GM15510 (cell line): Measurements from ENCODE around the gene BATF.

Source experiments
- POLR2A ChIP-seq: IDR thresholded peaks from 3 replicates; pipeline ENCODE4 v1.6.1; 2011; ENCODE audit warnings: borderline replicate concordance; ENCODE audit not compliant: insufficient read length; ENCODE audit errors: extremely low read depth

Gene BATF

GRCh38 chr14:75539162-75539560 lies 16.9 kb downstream of the BATF start:
- TF ChIP-seq POLR2A, result no peak

DNA sequence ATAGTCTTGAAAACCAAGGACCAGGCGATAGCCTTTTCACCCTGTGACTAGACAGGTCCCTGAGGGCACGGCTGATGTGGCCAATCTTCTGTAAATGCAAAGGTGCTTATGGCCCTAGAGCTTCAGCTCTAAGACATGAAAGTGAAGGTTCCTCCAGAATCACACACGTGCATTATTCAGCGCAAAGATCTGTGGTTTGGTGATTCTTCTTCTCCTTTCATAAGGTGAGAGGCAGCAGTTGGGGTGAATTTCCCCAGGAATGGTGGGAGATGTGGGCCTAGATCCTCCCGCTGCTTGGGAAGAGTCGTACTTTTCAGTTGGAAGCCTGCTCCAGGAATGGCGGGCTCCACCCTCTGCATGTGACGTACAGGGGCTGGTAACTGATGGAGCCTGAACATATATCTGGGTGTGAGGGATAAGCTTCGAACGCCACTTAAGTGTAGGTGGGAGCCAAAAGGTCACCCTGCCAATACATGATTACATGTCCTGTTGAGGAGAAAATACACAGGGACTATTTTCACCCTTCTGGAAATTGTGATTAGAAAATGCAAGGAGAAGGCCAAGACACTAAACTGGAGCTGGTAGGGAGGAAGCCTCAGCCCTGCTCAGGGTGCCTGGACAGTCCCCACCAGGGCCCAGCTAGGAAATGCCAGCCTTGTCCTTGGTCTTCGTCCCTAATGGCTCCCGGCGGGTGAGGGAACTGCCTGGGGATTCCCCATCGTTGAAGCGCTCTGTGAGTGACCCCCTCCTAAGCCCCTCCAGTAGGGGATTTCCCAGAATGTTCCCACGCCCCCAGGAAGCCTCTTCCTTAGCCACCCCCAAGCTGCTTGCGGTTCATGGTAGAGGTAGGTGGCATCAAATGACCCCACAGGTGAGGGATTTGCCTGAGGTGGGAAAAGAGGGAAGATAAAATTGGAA lies 17.6 kb downstream of the BATF start:
- TF ChIP-seq POLR2A, result no peak

DNA sequence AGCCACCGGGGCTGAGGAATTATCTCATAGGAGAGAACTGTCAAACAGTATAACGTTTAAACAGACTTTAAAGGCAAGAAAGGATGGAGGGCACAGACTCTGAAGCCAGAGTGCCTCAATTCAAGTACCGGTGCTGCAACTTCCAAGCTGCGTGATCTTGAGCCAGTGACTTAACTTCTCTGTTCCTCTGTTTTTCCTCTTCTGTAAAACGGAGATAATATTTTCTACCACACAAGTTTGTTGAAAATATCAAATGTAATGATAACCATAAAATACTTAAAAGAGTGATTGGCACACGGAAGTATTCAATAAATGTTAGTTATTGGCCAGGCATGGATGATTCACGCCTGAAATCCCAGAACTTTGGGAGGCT lies 18.2 kb downstream of the BATF start:
- no peak for TF ChIP-seq POLR2A

GRCh38 chr14:75542588-75543091 lies 20.4 kb downstream of the BATF start:
- TF ChIP-seq POLR2A, result peak; percentile 41

DNA sequence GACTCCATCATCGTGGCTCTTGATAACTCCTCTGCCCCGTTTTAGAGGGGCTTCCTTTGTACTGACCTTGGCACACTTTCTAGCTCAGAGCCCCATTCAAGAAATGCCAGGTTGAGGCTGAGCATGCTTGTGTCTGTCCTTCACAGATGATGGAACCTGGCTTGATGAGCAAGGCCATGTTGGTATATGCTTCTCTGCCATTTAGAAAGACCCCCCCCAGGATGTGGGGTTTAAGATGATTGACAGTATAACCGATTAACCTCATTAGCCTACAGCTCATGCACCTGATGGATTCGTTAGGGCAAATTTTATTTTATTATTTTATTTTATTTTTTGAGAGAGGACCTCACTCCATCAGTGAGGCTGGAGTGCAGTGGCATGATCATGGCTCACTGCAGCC lies 21.0 kb downstream of the BATF start:
- TF ChIP-seq POLR2A, result no peak

DNA sequence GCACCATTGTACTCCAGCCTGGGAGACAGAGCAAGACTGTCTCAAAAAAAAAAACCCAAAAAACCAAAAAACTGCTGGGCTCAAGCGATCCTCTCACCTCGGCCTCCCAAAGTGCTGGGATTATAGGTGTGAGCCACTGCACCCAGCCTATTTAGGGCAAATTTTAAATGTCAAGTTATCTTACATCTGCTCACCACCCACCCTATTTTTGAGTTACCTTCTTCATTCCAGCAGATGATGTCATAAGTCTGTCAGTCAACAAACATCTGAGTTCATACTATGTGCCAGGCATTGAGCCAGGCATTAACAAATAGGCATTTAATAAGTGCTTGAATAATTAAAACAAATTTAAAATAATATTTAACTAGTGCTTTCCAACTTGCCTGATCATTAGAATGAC lies 21.5 kb downstream of the BATF start:
- no peak for TF ChIP-seq POLR2A

DNA sequence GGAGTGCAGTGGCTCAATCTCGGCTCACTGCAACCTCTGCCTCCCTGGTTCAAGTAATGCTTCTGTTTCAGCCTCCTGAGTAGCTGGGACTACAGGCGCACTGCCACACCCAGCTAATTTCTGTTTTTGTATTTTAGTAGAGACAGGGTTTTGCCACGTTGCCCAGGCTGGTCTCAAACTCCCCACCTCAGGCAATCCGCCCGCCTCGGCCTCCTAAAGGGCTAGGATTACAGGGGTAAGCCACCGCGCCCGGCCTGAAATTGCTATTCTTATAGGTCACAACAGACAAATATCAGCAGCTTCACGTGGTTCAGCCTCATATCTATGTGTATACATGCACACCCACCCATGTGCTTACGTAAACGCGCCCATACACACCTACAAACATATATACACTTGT lies 23.6 kb downstream of the BATF start:
- no peak for TF ChIP-seq POLR2A

DNA sequence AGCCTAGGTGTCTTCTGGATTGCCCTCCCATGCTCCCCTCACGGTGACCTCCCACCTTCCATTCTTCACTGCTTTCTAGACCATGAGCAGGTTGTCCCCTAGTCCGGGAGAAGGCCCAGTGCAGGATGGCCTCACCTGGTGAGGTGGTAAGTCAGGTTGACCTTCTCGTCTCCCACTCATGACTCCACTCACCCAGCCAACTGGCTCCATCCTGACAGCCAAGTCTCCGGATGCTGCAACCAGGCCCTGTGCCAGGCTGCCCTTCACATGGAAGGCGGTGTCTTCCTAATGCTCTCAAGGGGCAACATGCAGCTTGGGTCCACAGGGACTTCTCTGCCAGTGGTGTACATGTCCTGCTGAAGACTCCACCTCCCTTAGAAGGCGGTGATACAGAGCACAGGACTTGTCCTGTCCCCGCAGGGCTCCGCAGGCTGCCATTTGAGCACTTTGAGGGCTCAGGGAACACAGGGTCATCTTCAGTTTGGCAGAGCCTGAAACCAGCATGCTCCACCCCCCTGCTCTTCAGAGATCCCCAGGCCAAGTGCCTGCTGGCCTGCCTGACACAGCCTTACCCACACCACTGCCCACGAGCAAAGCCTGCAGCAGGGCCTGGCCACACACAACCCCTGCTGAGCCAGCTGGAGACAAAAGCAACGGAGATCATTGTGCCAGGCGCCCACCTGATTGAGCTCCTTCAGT lies 25.4 kb downstream of the BATF start:
- no peak for TF ChIP-seq POLR2A

GRCh38 chr14:75548544-75548943 lies 26.3 kb downstream of the BATF start:
- TF ChIP-seq POLR2A, result no peak

DNA sequence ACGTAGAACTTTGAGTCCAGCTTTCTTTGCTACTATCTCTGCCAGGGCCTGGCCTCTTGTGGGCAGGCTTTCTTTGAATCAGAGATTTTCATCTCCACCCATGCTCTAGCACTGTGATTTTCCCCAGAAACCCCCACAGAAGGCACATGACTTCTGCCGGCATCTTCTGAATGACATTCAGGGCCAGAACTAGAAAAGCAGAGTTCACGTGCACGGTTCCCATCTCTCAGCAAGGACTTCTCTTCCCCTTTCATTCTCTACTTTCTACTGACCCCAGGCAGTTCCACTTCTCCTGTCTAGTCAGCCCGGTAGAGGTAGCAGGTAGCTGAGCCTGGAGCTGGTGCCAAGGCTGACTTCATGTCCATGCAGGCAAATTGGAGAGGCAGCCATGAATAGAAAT lies 26.9 kb downstream of the BATF start:
- TF ChIP-seq POLR2A, result no peak

- no peak for TF ChIP-seq POLR2A
Observed at GRCh38 chr14:75551021-75551420, 28.8 kb downstream of the BATF start.

GRCh38 chr14:75553157-75553556 lies 30.9 kb downstream of the BATF start:
- TF ChIP-seq POLR2A, result no peak

GRCh38 chr14:75553761-75554364 lies 31.6 kb downstream of the BATF start:
- no peak for TF ChIP-seq POLR2A

DNA sequence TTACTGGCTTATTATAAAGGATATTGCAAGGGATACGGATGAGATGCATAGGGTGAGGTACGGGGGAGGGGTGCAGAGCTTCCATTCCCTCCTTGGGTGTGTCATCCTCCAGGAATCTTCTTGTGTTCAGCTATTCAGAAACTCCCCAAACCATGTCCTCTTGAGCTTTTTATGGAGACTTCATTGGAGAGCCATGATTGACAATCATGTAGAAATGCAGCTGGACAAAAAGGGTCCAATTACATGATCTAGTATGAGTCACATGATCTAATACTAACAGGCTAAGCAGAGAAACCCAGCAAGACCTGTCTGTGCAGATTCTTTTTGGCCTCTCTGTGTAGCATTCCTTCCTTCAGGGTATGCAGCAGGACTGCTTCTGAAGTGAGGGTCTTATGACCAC lies 32.2 kb downstream of the BATF start:
- TF ChIP-seq POLR2A, result no peak

DNA sequence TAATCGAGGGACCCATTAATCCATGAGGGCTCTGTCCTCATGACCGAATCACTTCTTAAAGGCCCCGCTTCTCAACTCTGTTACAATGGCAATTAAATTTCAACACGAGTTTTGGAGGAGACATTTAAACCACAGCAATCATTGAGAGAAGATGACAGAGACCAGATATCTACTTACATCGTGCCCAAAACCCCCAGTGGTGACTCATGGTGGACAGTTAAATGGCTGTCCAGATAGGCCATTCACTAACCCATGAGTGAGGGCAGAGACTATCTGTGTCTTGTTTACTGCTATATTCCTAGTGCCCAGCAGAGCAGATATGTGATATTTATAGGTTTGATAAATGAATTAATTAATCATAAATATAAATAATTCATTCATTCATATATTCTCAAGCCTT lies 36.2 kb downstream of the BATF start:
- no peak for TF ChIP-seq POLR2A
